Measurements from ENCODE around the gene ZNF136. TPM values are rescaled to one million over a fixed set of nuclear protein-coding genes. Genes with fewer than 3 reads are reported as not detected.

The ZNF136 gene
- total RNA-seq, 4 donors from 2014 or later = 1.4 to 2.2 (median 1.8) TPM

DNA sequence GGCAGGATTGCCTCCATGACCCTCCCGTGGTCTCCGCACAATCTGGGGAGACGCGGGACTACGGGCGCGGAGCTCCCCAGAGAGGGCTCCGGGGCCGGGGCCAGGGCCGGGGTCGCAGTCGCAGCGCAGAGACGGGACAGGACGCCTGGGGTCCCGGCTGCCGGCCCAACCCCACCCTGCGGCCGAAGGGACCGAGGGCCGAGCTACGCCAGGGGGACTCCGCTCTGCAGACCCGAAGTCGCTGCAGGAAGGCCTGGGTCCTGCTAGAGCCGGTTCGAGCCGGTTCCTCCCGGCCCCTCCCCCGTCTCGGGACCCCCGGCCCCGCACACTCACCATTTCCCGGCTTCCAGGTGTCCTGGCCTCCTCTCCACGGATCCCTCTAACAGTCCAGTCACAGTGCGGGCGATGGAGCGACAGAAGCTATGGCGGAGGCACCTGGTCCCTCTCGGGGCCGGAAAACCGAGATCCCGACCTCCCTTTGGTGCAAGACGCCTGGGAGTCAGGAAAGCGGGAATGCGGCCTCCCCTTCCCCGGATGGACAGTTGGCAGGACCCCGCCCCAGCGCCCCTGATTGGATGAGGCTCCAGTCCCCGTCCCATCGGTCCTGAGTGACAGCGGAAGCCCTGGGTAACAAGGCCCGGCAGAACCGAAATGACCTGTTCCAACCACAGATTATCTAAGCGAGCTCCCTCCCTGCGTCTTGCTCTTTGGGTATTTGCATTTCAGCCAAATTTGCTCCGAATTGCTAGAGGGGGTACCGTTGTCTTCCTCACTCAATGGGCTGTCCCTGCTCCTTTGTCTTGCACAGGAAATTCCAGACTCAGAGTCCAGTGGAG is 6.5 kb upstream of the ZNF136 start, which contains the start of gene ZNF625:
ZNF625 (minus strand) TSS at position 512 of the 836 bp plus-strand sequence; CDS start at position 336, 176 bp downstream.
- Histone ChIP-seq H3K27ac (peak within 1 kb of the TSS; percentile 55 to 73 (median 68)), H3K4me3 (peak within 1 kb of the TSS; percentile 64 to 87 (median 70)), H3K27me3 (peaks cover 0 to 30% (median 10%) of the 10 kb centered on the region in 3 donors), H3K4me1 (peaks cover 0 to 3% of the 10 kb centered on the region in 2 donors), H3K9me3 (no peaks in the 10 kb centered on the region), H3K36me3 (no peaks in the 10 kb centered on the region)
- TF ChIP-seq, protein P1, sequence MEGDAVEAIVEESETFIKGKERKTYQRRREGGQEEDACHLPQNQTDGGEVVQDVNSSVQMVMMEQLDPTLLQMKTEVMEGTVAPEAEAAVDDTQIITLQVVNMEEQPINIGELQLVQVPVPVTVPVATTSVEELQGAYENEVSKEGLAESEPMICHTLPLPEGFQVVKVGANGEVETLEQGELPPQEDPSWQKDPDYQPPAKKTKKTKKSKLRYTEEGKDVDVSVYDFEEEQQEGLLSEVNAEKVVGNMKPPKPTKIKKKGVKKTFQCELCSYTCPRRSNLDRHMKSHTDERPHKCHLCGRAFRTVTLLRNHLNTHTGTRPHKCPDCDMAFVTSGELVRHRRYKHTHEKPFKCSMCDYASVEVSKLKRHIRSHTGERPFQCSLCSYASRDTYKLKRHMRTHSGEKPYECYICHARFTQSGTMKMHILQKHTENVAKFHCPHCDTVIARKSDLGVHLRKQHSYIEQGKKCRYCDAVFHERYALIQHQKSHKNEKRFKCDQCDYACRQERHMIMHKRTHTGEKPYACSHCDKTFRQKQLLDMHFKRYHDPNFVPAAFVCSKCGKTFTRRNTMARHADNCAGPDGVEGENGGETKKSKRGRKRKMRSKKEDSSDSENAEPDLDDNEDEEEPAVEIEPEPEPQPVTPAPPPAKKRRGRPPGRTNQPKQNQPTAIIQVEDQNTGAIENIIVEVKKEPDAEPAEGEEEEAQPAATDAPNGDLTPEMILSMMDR (IDR thresholded peaks at IDR 0.05 in 4 of 5, conservative IDR thresholded peaks at IDR 0.05 in 1 of 5) = no peak
- no peak for TF ChIP-seq POLR2A (IDR thresholded peaks at IDR 0.05)
- intact Hi-C loops (cut with DNase I; ENCODE audit: low total_unique reads) = no loop called here
- in situ Hi-C loops (cut with MboI; ENCODE audit: low sequenced_read_pairs in 4 of 4) = no loop called here
- ATAC-seq (peak; percentile 61 to 72), DNase-seq (peak; percentile 39 to 57)

DNA sequence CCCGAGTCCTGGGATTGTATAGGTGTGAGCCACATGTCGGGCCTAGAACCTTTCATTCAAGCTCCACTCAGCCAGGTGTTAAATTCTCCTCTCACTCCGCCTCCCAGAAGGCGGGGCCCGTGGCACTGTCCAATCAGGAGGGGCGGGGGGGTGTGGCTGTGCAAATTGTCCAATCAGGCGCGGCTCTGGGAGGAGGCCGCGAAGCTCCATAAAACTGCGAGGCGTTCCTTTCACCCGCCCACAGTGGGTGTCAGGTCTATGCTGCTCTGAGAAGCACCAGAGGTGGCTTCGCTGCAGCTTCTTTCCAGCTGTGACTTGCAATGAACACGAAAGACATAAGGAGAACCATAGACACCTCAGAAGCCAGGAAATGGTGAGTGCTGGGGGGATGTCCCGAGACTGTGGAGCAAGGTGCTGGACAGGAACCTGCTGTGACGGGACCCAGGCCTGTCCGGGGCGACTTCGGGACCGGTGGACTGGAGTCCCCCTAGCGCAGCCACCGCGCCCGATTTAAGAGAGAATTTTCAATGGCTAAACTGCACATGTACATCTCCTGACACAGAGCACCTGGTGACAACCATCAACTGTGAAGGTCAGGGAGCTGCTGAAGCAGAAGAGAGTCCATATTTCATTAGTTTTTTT is 3.0 kb upstream of the ZNF136 start:
- peaks cover 0 to 23% (median 10%) of the 10 kb centered on the region in 3 donors for H3K27me3 ChIP-seq
- intact Hi-C loops (cut with DNase I; ENCODE audit: low total_unique reads) = no loop called here
- peaks cover 6 to 19% of the 10 kb centered on the region in 2 donors for H3K4me1 ChIP-seq
- no peak for DNase-seq
- no peak overlapping the region for H3K4me3 ChIP-seq
- H3K9me3 ChIP-seq = no peaks in the 10 kb centered on the region
- TF ChIP-seq POLR2A (IDR thresholded peaks at IDR 0.05) = no peak
- TF ChIP-seq, protein P1 (IDR thresholded peaks at IDR 0.05 in 4 of 5, conservative IDR thresholded peaks at IDR 0.05 in 1 of 5) = no peak
- in situ Hi-C loops (cut with MboI; ENCODE audit: low sequenced_read_pairs in 4 of 4) = no loop called here
- no peak for ATAC-seq
- no peak overlapping the region for H3K27ac ChIP-seq
- peaks cover 0 to 4% of the 10 kb centered on the region in 2 donors for H3K36me3 ChIP-seq

DNA sequence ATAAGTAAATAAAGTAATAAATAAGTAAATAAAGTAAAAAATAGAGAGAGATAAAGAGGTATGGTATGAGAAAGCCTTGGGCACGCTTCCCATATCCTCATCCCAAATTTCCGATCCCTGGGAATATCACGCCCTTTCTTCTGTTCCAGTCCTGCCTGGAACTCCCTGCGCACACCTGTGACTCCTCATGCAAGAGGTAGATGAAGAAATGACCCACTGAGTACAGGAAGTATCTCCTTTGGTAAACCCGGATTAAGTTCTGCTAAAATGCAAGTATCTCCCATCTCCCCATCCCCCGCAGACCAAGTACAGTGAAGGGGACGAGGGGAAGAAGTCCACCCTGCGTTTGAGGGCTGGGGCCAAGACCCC is 399 bp upstream of the ZNF136 start:
- in situ Hi-C loops (cut with MboI; ENCODE audit: low sequenced_read_pairs in 4 of 4) (no loop called here), intact Hi-C loops (cut with DNase I; ENCODE audit: low total_unique reads) (no loop called here)
- TF ChIP-seq POLR2A (IDR thresholded peaks at IDR 0.05) = no peak
- TF ChIP-seq, protein P1 (IDR thresholded peaks at IDR 0.05 in 4 of 5, conservative IDR thresholded peaks at IDR 0.05 in 1 of 5) = no peak
- H3K4me3 ChIP-seq = peak overlapping the region; percentile 77 to 90 (median 89)
- H3K27me3 ChIP-seq = peaks cover 0 to 1% (median 0%) of the 10 kb centered on the region in 3 donors
- no peaks in the 10 kb centered on the region for H3K9me3 ChIP-seq
- peaks cover 6 to 16% of the 10 kb centered on the region in 2 donors for H3K4me1 ChIP-seq
- ATAC-seq (peak; percentile 9 to 20), DNase-seq (no peak)
- H3K36me3 ChIP-seq = peaks cover 0 to 8% of the 10 kb centered on the region in 2 donors
- H3K27ac ChIP-seq = peak overlapping the region; percentile 85 to 89 (median 88)

DNA sequence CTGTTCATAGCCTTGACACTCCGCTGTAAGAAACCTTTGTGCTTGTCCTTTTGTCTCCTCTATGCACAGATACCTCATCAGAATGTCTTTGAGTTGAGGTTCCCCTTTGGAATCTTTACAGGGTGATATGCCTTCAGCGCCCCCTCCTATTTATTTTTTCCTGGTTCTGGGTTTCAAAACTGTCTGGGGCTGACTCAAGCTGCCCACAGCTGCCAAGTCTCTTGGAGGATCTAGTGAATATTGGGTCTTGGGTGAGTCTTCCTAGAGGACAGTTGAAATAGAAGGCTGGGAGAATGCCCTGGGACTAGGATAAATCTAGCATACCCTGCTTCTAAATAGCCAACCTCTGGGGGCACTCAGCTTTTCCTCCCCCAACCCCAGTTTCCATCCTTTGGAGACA is 930 bp downstream of the ZNF136 start:
- Histone ChIP-seq H3K4me3 (peak overlapping the region; percentile 77 to 90 (median 89)), H3K36me3 (peaks cover 0 to 8% of the 10 kb centered on the region in 2 donors), H3K27me3 (no peaks in the 10 kb centered on the region), H3K4me1 (peaks cover 6 to 16% of the 10 kb centered on the region in 2 donors), H3K27ac (peak overlapping the region; percentile 85 to 89 (median 88)), H3K9me3 (no peaks in the 10 kb centered on the region)
- in situ Hi-C loops (cut with MboI; ENCODE audit: low sequenced_read_pairs in 4 of 4) = no loop called here
- intact Hi-C loops (cut with DNase I; ENCODE audit: low total_unique reads) = no loop called here
- DNase-seq (no peak), ATAC-seq (no peak)
- TF ChIP-seq, protein P1 (IDR thresholded peaks at IDR 0.05 in 4 of 5, conservative IDR thresholded peaks at IDR 0.05 in 1 of 5) = no peak
- TF ChIP-seq POLR2A (IDR thresholded peaks at IDR 0.05) = no peak
